Measurements from ENCODE around the gene IGF1R.

DNA sequence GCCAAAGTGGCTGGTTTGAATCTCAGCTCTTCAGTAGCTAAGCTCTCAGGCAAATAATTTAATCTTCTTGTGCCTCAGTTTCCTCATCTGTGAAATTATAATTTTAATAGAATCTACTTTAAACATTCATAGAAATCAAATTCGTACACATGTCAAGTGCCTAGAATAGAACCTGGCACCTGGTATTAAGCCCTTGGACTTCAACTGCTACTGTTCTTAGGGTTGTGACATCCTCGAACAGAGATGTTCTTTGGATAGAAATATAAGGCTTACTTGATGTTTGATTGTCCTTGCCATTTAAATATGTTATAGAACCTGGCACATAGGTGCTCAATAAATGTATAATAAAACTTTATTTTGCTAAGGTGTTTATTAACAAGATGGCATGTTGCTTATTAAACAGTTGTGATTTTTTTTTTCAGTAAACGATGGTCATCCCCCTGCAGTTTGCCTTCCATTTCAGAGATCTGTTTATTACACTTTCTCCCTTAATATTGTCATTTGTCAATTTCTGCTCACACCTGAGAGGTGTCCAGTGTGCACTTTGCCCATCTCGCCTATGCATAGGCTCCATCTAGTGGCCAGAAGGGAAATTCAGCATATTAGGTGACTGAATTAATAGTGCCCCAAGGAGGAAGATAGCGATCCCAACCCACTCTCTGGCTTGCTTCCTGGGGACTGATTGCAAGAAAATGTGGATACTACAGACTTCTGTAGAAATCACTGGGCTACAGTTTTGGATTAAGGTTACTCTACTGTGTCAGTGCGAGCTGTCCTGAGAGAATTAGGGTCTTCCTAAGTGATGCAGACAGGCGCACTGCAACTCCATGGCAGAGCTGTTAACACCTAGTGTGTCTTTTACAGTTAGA is 10.7 kb downstream of the IGF1R start:
- TF ChIP-seq POLR2A (IDR thresholded peaks at IDR 0.05), result no peak
- TF ChIP-seq, protein P1, sequence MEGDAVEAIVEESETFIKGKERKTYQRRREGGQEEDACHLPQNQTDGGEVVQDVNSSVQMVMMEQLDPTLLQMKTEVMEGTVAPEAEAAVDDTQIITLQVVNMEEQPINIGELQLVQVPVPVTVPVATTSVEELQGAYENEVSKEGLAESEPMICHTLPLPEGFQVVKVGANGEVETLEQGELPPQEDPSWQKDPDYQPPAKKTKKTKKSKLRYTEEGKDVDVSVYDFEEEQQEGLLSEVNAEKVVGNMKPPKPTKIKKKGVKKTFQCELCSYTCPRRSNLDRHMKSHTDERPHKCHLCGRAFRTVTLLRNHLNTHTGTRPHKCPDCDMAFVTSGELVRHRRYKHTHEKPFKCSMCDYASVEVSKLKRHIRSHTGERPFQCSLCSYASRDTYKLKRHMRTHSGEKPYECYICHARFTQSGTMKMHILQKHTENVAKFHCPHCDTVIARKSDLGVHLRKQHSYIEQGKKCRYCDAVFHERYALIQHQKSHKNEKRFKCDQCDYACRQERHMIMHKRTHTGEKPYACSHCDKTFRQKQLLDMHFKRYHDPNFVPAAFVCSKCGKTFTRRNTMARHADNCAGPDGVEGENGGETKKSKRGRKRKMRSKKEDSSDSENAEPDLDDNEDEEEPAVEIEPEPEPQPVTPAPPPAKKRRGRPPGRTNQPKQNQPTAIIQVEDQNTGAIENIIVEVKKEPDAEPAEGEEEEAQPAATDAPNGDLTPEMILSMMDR (IDR thresholded peaks at IDR 0.05), result peak; percentile 68 to 82 (median 70)
- no peak for TF ChIP-seq POLR2AphosphoS5 (IDR thresholded peaks at IDR 0.05)
